Measurements from ENCODE around the gene COL25A1.

DNA sequence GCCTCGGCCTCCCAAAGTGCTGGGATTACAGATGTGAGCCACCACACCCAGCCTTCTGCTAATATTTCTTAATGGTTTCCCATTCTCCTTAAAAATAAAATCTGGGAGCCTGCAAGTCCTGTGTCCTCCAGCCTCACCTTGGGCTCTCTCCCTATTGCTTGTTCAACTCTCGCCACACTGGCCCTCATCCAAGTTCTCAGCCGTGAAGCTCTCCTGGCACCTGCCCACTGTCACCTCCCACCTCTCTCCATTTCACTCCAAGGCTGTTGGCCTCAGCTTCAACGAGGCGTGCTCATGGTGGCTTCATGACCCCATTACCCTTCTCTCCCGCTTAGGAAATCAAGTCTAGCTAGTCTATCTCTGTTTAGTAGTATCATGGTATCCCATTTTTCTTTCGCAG lies 530.1 kb downstream of the COL25A1 start:
- no peak for TF ChIP-seq EZH2 (IDR thresholded peaks at IDR 0.05; ENCODE audit: insufficient read depth, low read length)
- TF ChIP-seq, protein P1, sequence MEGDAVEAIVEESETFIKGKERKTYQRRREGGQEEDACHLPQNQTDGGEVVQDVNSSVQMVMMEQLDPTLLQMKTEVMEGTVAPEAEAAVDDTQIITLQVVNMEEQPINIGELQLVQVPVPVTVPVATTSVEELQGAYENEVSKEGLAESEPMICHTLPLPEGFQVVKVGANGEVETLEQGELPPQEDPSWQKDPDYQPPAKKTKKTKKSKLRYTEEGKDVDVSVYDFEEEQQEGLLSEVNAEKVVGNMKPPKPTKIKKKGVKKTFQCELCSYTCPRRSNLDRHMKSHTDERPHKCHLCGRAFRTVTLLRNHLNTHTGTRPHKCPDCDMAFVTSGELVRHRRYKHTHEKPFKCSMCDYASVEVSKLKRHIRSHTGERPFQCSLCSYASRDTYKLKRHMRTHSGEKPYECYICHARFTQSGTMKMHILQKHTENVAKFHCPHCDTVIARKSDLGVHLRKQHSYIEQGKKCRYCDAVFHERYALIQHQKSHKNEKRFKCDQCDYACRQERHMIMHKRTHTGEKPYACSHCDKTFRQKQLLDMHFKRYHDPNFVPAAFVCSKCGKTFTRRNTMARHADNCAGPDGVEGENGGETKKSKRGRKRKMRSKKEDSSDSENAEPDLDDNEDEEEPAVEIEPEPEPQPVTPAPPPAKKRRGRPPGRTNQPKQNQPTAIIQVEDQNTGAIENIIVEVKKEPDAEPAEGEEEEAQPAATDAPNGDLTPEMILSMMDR (IDR thresholded peaks at IDR 0.05; ENCODE audit: insufficient read depth, low read depth, low read length), result no peak

Data from astrocyte (in vitro differentiated cells and primary cell).